Neural cell (in vitro differentiated cells): ENCODE results near the gene ZNF329. TPM values are rescaled to one million over a fixed set of nuclear protein-coding genes. Genes with fewer than 3 reads are reported as not detected.

ENCODE experiments used
- H2AFZ ChIP-seq: fragments of 200-600, 300-800 bp; sonication (generic), shearing (Covaris generic); 2 replicates; pipeline ENCODE4 v1.6.0; 2014; ENCODE audit warnings: low read depth, mild to moderate bottlenecking, antibody characterized with exemption, low read length, moderate library complexity
- H3F3A ChIP-seq: fragments of 200-600 bp; shearing (Covaris generic); 2 replicates; pipeline ENCODE4 v1.6.1; 2016; ENCODE audit warnings: mild to moderate bottlenecking, moderate library complexity, mixed read lengths, antibody characterized with exemption, low read length; ENCODE audit not compliant: insufficient read depth, poor library complexity, severe bottlenecking
- H3K27ac ChIP-seq: fragments of 200-600, 300-800 bp; sonication (generic), shearing (Covaris generic); 2 replicates; pipeline ENCODE4 v1.5.1; 2014; ENCODE audit warnings: mild to moderate bottlenecking, low read length, moderate library complexity
- H3K27me3 ChIP-seq: fragments of 300-800, 200-600 bp; sonication (generic), shearing (Covaris generic); 2 replicates; pipeline ENCODE4 v1.6.0; 2014; ENCODE audit warnings: mild to moderate bottlenecking, low read depth, low read length, moderate library complexity; ENCODE audit not compliant: insufficient read depth
- H3K36me3 ChIP-seq: fragments of 300-800, 200-600 bp; sonication (generic), shearing (Covaris generic); 2 replicates; pipeline ENCODE4 v1.5.1; 2014; ENCODE audit warnings: mild to moderate bottlenecking, antibody characterized with exemption, low read length, moderate library complexity; ENCODE audit not compliant: insufficient read depth
- H3K4me2 ChIP-seq: fragments of 300-800, 200-600 bp; sonication (generic), shearing (Covaris generic); 2 replicates; pipeline ENCODE4 v1.6.0; 2014; ENCODE audit warnings: mild to moderate bottlenecking, low read length
- H3K4me3 ChIP-seq: fragments of 300-800, 200-600 bp; sonication (generic), shearing (Covaris generic); 2 replicates; pipeline ENCODE4 v1.5.1; 2014; ENCODE audit warnings: mild to moderate bottlenecking, low read length, moderate library complexity
- H3K79me2 ChIP-seq: fragments of 200-600 bp; shearing (Covaris generic); replicated peaks from 2 replicates; pipeline ENCODE4 v1.6.0; 2014; ENCODE audit warnings: mild to moderate bottlenecking, low read length, moderate library complexity; ENCODE audit not compliant: insufficient read depth
- H3K9ac ChIP-seq: fragments of 300-800, 200-600 bp; sonication (generic), shearing (Covaris generic); 2 replicates; pipeline ENCODE4 v1.6.1; 2016; ENCODE audit warnings: mild to moderate bottlenecking, low read length, mixed read lengths
- H3K9me2 ChIP-seq: fragments of 200-600 bp; shearing (Covaris generic); 2 replicates; pipeline ENCODE4 v1.6.1; 2016; ENCODE audit warnings: mild to moderate bottlenecking, low read length, mixed read lengths; ENCODE audit not compliant: insufficient read depth
- H3K9me3 ChIP-seq: fragments of 200-600, 300-800 bp; sonication (generic), shearing (Covaris generic); 2 replicates; pipeline ENCODE4 v1.6.1; 2016; ENCODE audit warnings: mild to moderate bottlenecking, mixed run types, low read length, moderate library complexity, mixed read lengths
- H4K20me1 ChIP-seq: fragments of 200-600 bp; shearing (Covaris generic); 2 replicates; pipeline ENCODE4 v1.6.1; 2016; ENCODE audit warnings: mild to moderate bottlenecking, mixed run types; ENCODE audit not compliant: insufficient read depth
- EP300 ChIP-seq: fragments of 450-650 bp; conservative IDR thresholded peaks from 2 replicates; pipeline ENCODE4 v1.6.1; 2014; ENCODE audit warnings: antibody characterized with exemption, mild to moderate bottlenecking, moderate library complexity; ENCODE audit not compliant: poor library complexity, severe bottlenecking
- EZH2 ChIP-seq: fragments of 200-600, 300-800 bp; shearing (Covaris generic), sonication (generic); IDR thresholded peaks from 2 replicates; pipeline ENCODE4 v1.6.1; 2014; ENCODE audit warnings: antibody characterized with exemption, low read length, borderline replicate concordance, mild to moderate bottlenecking; ENCODE audit not compliant: insufficient read depth, poor library complexity, severe bottlenecking
- MXI1 ChIP-seq: fragments of 450-650 bp; conservative IDR thresholded peaks from 2 replicates; pipeline ENCODE4 v1.6.1; 2014; ENCODE audit warnings: antibody characterized with exemption, mild to moderate bottlenecking; ENCODE audit not compliant: poor library complexity, severe bottlenecking
- POLR2AphosphoS5 ChIP-seq: IDR thresholded peaks from 2 replicates; pipeline ENCODE4 v1.6.1; 2012
- RAD21 ChIP-seq: fragments of 450-650 bp; conservative IDR thresholded peaks from 2 replicates; pipeline ENCODE4 v1.6.1; 2014; ENCODE audit warnings: antibody characterized with exemption, mild to moderate bottlenecking, moderate library complexity
- SMC3 ChIP-seq: fragments of 450-650 bp; conservative IDR thresholded peaks from 2 replicates; pipeline ENCODE4 v1.6.1; 2014; ENCODE audit warnings: antibody characterized with exemption, mild to moderate bottlenecking, moderate library complexity; ENCODE audit not compliant: poor library complexity
- TAF1 ChIP-seq: IDR thresholded peaks from 2 replicates; pipeline ENCODE4 v1.6.1; 2012; ENCODE audit warnings: low read depth
- polyA plus RNA-seq: library from polyadenylated mRNA; depleted of rRNA; stranded (reverse); fragments of >200 nt; gene quantifications from 2 replicates; pipeline ENCODE4 v1.2.3, GENCODE V29; 2014
- TF ChIP-seq, protein P1 (sequence below): IDR thresholded peaks from 2 replicates; pipeline ENCODE4 v1.6.1; 2012; ENCODE audit warnings: borderline replicate concordance
- TF ChIP-seq, protein P2 (sequence below): fragments of 450-650 bp; IDR thresholded peaks from 2 replicates; pipeline ENCODE4 v1.5.1; 2014; ENCODE audit warnings: antibody characterized with exemption, mild to moderate bottlenecking, moderate library complexity; ENCODE audit not compliant: poor library complexity, severe bottlenecking

ZNF329 gene
- polyA plus RNA-seq, 1 donor from 2014 or later, result 20.6 TPM

DNA sequence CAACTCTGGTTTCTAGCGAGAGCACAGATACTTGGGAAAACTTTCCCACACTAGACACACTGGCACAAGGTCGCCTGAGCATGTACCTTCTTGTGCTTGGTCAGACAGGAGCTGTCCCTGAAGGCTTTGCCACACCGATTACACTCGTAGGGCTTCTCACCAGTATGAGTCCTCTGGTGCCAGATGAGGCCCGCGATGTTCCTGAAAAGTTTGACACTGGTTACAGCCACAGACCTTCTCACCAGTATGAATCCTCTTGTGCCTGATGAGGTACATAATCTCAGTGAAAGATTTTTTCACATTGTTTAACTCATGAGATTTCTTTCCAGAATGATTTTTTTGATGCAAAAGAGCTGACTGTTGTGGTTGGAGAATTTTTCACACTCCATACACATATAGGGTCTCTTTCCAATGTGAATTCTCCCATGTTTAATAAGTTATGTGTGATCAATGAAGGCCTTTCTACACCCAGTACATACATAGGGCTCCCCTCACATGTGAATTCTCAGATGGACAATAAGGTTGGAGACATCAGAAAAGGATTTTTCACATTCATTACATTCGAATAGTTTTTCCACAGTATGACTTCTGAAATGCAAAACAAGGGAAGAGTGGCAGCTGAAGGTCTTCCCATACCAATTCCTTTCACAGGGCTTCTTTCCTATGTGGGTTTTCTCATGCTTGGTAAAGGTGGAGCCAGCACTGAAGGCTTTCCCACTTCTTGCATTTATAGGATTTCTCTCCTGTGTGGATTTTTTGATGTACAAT lies 42.6 kb downstream of the ZNF329 start:
- Histone ChIP-seq H4K20me1 (no peaks in the 10 kb centered on the region), H3K79me2 (no peaks in the 10 kb centered on the region), H3K4me3 (no peak overlapping the region), H3F3A (no peaks in the 10 kb centered on the region), H3K36me3 (no peaks in the 10 kb centered on the region), H3K9me3 (peaks cover 31% of the 10 kb centered on the region), H3K27ac (no peak overlapping the region), H3K9ac (no peak overlapping the region), H2AFZ (no peak overlapping the region), H3K27me3 (no peaks in the 10 kb centered on the region), H3K4me2 (no peak overlapping the region), H3K9me2 (no peaks in the 10 kb centered on the region)
- TF ChIP-seq TAF1 (no peak), EZH2 (no peak), RAD21 (no peak), POLR2AphosphoS5 (no peak), EP300 (no peak), MXI1 (no peak), SMC3 (no peak)
- TF ChIP-seq, protein P1, sequence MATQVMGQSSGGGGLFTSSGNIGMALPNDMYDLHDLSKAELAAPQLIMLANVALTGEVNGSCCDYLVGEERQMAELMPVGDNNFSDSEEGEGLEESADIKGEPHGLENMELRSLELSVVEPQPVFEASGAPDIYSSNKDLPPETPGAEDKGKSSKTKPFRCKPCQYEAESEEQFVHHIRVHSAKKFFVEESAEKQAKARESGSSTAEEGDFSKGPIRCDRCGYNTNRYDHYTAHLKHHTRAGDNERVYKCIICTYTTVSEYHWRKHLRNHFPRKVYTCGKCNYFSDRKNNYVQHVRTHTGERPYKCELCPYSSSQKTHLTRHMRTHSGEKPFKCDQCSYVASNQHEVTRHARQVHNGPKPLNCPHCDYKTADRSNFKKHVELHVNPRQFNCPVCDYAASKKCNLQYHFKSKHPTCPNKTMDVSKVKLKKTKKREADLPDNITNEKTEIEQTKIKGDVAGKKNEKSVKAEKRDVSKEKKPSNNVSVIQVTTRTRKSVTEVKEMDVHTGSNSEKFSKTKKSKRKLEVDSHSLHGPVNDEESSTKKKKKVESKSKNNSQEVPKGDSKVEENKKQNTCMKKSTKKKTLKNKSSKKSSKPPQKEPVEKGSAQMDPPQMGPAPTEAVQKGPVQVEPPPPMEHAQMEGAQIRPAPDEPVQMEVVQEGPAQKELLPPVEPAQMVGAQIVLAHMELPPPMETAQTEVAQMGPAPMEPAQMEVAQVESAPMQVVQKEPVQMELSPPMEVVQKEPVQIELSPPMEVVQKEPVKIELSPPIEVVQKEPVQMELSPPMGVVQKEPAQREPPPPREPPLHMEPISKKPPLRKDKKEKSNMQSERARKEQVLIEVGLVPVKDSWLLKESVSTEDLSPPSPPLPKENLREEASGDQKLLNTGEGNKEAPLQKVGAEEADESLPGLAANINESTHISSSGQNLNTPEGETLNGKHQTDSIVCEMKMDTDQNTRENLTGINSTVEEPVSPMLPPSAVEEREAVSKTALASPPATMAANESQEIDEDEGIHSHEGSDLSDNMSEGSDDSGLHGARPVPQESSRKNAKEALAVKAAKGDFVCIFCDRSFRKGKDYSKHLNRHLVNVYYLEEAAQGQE, result no peak
- TF ChIP-seq, protein P2, sequence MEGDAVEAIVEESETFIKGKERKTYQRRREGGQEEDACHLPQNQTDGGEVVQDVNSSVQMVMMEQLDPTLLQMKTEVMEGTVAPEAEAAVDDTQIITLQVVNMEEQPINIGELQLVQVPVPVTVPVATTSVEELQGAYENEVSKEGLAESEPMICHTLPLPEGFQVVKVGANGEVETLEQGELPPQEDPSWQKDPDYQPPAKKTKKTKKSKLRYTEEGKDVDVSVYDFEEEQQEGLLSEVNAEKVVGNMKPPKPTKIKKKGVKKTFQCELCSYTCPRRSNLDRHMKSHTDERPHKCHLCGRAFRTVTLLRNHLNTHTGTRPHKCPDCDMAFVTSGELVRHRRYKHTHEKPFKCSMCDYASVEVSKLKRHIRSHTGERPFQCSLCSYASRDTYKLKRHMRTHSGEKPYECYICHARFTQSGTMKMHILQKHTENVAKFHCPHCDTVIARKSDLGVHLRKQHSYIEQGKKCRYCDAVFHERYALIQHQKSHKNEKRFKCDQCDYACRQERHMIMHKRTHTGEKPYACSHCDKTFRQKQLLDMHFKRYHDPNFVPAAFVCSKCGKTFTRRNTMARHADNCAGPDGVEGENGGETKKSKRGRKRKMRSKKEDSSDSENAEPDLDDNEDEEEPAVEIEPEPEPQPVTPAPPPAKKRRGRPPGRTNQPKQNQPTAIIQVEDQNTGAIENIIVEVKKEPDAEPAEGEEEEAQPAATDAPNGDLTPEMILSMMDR, result no peak

DNA sequence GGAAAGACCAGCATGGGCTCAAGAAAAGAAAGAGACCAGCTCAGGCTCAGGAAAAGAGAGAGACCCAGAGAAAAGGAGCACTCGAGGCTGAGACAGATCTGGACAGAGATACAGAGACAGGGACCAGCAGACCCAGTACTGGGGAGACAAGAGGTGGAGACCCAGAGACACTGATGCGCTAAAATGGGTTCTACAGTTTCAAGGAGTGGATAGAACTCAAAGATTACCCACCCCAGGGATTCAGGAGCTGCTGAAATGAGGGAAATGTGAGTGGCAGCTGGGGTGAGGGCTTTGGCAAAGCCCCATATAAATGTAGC lies 51.9 kb downstream of the ZNF329 start:
- Histone ChIP-seq H4K20me1 (no peaks in the 10 kb centered on the region), H3K27ac (peak overlapping the region; percentile 99), H3K27me3 (no peaks in the 10 kb centered on the region), H2AFZ (peak overlapping the region; percentile 74), H3K9ac (peak overlapping the region; percentile 96), H3K4me3 (peak overlapping the region; percentile 98), H3K9me3 (peaks cover 34% of the 10 kb centered on the region), H3K36me3 (peaks cover 21% of the 10 kb centered on the region), H3F3A (peaks cover 2% of the 10 kb centered on the region), H3K9me2 (no peaks in the 10 kb centered on the region), H3K79me2 (peaks cover 24% of the 10 kb centered on the region), H3K4me2 (peak overlapping the region; percentile 88)
- no peak for TF ChIP-seq RAD21
- TF ChIP-seq, protein P1, result peak; percentile 10
